ENCODE data around the gene TUT4. TPM values are rescaled to one million over a fixed set of nuclear protein-coding genes. Genes with fewer than 3 reads are reported as not detected.

The TUT4 gene
- polyA plus RNA-seq, 3 donors = 4.3 to 24.2 (median 7.6) TPM

DNA sequence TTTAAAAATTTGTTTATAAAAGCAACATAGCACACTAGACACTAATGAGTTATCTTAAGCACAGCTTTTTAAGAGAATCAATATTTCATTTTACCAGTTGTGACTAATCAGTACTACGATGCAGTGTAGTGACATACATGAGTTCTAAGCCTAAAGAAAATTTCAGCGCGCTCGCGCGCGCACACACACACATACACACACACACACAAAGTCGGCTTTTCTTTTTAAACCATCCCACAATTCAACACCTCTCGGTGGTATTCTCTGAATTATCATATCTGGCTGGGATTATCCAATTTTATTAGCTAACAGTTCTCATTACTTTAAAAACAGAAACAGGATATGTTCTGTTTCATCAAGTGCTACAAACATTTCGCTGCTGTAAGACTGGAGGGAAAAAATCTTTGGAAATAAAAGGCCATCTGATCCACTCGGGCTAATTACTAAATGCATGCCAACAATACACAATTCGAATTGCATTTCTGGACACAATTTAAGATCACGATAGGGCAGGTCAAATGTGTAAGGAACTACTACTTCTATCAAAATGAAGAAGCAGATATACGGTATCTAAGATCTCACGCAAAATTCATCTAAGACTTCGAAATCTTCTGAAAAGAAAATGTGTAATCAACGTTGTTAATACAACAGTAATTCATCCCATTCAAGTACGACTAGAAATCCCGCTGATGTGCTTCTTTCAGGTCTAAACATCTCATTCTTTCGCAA lies 1.2 kb downstream of the TUT4 start:
- no peak overlapping the region for H3K27ac Mint-ChIP-seq
- Histone ChIP-seq H3K79me2 (ENCODE audit: insufficient read depth, low read length) (peaks cover 62% of the 10 kb centered on the region), H3K9ac (ENCODE audit: insufficient read depth, low read length, poor library complexity, severe bottlenecking) (peak overlapping the region; percentile 78), H3K4me1 (ENCODE audit: control insufficient read depth in 1 of 2, insufficient read depth in 2 of 2, low read length in 2 of 2) (peaks cover 16 to 23% of the 10 kb centered on the region in 2 donors), H3K27ac (ENCODE audit: low read depth in 1 of 2, low read length in 2 of 2) (peak overlapping the region in 1 of 2 donors; percentile 79), H4K20me1 (ENCODE audit: insufficient read depth, low read length) (peaks cover 4% of the 10 kb centered on the region), H2AFZ (ENCODE audit: insufficient read depth, low read depth, low read length, poor library complexity, severe bottlenecking) (peak overlapping the region; percentile 91), H3K27me3 (ENCODE audit: control insufficient read depth in 2 of 2, insufficient read depth in 2 of 2, low read length in 2 of 2) (peaks cover 0 to 6% of the 10 kb centered on the region in 2 donors), H3K36me3 (replicated peaks in 1 of 2; ENCODE audit: control insufficient read depth in 1 of 2, insufficient read depth in 2 of 2, low read length in 2 of 2) (no peaks in the 10 kb centered on the region), H3K4me3 (replicated peaks in 1 of 3; ENCODE audit: low read depth in 2 of 3, low read length in 3 of 3) (peak overlapping the region; percentile 76 to 93 (median 77)), H3K9me3 (replicated peaks in 1 of 2; ENCODE audit: control insufficient read depth in 1 of 2, insufficient read depth in 1 of 2, low read length in 2 of 2) (no peaks in the 10 kb centered on the region), H3K4me2 (replicated peaks; ENCODE audit: extremely low read depth, low read length, poor library complexity, severe bottlenecking) (peak overlapping the region; percentile 81)
- H3K4me1 Mint-ChIP-seq = peaks cover 21% of the 10 kb centered on the region
- TF ChIP-seq, protein P1, sequence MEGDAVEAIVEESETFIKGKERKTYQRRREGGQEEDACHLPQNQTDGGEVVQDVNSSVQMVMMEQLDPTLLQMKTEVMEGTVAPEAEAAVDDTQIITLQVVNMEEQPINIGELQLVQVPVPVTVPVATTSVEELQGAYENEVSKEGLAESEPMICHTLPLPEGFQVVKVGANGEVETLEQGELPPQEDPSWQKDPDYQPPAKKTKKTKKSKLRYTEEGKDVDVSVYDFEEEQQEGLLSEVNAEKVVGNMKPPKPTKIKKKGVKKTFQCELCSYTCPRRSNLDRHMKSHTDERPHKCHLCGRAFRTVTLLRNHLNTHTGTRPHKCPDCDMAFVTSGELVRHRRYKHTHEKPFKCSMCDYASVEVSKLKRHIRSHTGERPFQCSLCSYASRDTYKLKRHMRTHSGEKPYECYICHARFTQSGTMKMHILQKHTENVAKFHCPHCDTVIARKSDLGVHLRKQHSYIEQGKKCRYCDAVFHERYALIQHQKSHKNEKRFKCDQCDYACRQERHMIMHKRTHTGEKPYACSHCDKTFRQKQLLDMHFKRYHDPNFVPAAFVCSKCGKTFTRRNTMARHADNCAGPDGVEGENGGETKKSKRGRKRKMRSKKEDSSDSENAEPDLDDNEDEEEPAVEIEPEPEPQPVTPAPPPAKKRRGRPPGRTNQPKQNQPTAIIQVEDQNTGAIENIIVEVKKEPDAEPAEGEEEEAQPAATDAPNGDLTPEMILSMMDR (IDR thresholded peaks at IDR 0.05) = no peak
- WGBS (ENCODE audit: insufficient coverage) = 0% methylated on average over 3 of the region's 20 CpGs
- H3K9me3 Mint-ChIP-seq = no peaks in the 10 kb centered on the region
- intact Hi-C loops (cut with micrococcal nuclease) = loop anchor here (10.0 kb wide), 3 partner anchors 83 to 147 kb away; partner anchors contain the start of genes SHISAL2A (in 2 of the 2), ORC1 (in 1 of the 2) and PRPF38A (in 1 of the 2)
- no peak overlapping the region for H3K4me3 Mint-ChIP-seq
- DNase-seq = peak in 1 of 3 donors; percentile 29
- H3K27me3 Mint-ChIP-seq (ENCODE audit: low read depth in 3 of 3) = peaks cover 2 to 8% (median 5%) of the 10 kb centered on the region in 3 donors
- no peaks in the 10 kb centered on the region for H3K36me3 Mint-ChIP-seq

DNA sequence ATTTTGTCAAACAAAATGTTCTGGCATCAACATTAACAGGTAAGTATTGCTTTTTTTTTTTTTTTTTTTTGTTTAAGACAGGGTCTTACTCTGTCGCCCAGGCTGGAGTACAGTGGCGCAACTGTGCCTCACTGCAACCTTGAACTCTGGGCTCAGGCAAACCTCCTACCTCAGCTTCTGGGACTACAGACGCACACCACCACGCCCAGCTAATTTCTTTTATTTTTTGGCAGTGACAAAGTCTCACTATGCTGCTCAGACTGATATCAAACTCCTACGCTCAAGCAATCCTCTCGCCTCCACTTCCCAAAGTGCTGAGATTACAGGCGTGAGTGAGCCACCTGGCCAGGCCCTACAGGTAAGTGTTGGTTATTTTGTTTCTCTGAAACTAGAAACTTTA lies 2.4 kb downstream of the TUT4 start:
- peaks cover 4% of the 10 kb centered on the region for H4K20me1 ChIP-seq (ENCODE audit: insufficient read depth, low read length)
- no peak overlapping the region for H3K9ac ChIP-seq (ENCODE audit: insufficient read depth, low read length, poor library complexity, severe bottlenecking)
- no peak overlapping the region for H3K27ac Mint-ChIP-seq
- H3K36me3 Mint-ChIP-seq = no peaks in the 10 kb centered on the region
- intact Hi-C loops (cut with micrococcal nuclease) = loop anchor here (10.0 kb wide), 3 partner anchors 84 to 146 kb away; partner anchors contain the start of genes SHISAL2A (in 2 of the 2), ORC1 (in 1 of the 2) and PRPF38A (in 1 of the 2)
- TF ChIP-seq, protein P1 (IDR thresholded peaks at IDR 0.05) = no peak
- peaks cover 2 to 8% (median 5%) of the 10 kb centered on the region in 3 donors for H3K27me3 Mint-ChIP-seq (ENCODE audit: low read depth in 3 of 3)
- no peak overlapping the region for H3K4me3 Mint-ChIP-seq
- H3K27me3 ChIP-seq (ENCODE audit: control insufficient read depth in 2 of 2, insufficient read depth in 2 of 2, low read length in 2 of 2) = peaks cover 0 to 6% of the 10 kb centered on the region in 2 donors
- peaks cover 74% of the 10 kb centered on the region for H3K79me2 ChIP-seq (ENCODE audit: insufficient read depth, low read length)
- H3K9me3 Mint-ChIP-seq = no peaks in the 10 kb centered on the region
- no peak for DNase-seq
- peaks cover 24% of the 10 kb centered on the region for H3K4me1 Mint-ChIP-seq
- H3K4me2 ChIP-seq (replicated peaks; ENCODE audit: extremely low read depth, low read length, poor library complexity, severe bottlenecking) = no peak overlapping the region
- H2AFZ ChIP-seq (ENCODE audit: insufficient read depth, low read depth, low read length, poor library complexity, severe bottlenecking) = no peak overlapping the region
- WGBS (ENCODE audit: insufficient coverage) = 81% methylated on average over 3 of the region's 7 CpGs
- H3K4me1 ChIP-seq (ENCODE audit: control insufficient read depth in 1 of 2, insufficient read depth in 2 of 2, low read length in 2 of 2) = peaks cover 16 to 23% of the 10 kb centered on the region in 2 donors
- H3K36me3 ChIP-seq (replicated peaks in 1 of 2; ENCODE audit: control insufficient read depth in 1 of 2, insufficient read depth in 2 of 2, low read length in 2 of 2) = no peaks in the 10 kb centered on the region
- no peak overlapping the region for H3K27ac ChIP-seq (ENCODE audit: low read depth in 1 of 2, low read length in 2 of 2)
- H3K4me3 ChIP-seq (replicated peaks in 1 of 3; ENCODE audit: low read depth in 2 of 3, low read length in 3 of 3) = no peak overlapping the region
- no peaks in the 10 kb centered on the region for H3K9me3 ChIP-seq (replicated peaks in 1 of 2; ENCODE audit: control insufficient read depth in 1 of 2, insufficient read depth in 1 of 2, low read length in 2 of 2)

Data from CD14-positive monocyte (primary cell).